B cell (primary cell): ENCODE results near the gene CLK1. TPM values are rescaled to one million over a fixed set of nuclear protein-coding genes. Genes with fewer than 3 reads are reported as not detected.

Experiments used
- ATAC-seq: fragments of 200-7000 bp; cut with Tn5 transposase; one replicate; pipeline ENCODE4 v1.10.0; 2021; ENCODE audit warnings: low read depth, mild to moderate bottlenecking, moderate number of reproducible peaks, moderate library complexity
- CTCF ChIA-PET: fragments of 350-600 bp; sonication (Branson Sonifier 250); formaldehyde crosslinking; loops from one replicate; lab custom pipeline; 2021; ENCODE audit warnings: antibody characterized with exemption, inconsistent platforms; lab: Charles Lee
- POLR2A ChIA-PET: fragments of 350-600 bp; sonication (Branson Sonifier 250); formaldehyde crosslinking; loops from one replicate; lab custom pipeline; 2021; ENCODE audit warnings: antibody characterized with exemption; lab: Charles Lee
- DNase-seq: peaks from one replicate; pipeline ENCODE4 v3.0.0; 2013
- H2AFZ ChIP-seq: 2 replicates; pipeline ENCODE4 v1.6.1; 2012; ENCODE audit warnings: mild to moderate bottlenecking, low read depth, low read length; ENCODE audit not compliant: insufficient read depth, poor library complexity, severe bottlenecking
- H3K27ac ChIP-seq, 2 donors: 1 replicate in 1 of 2; 2 replicates in 1 of 2; pipeline ENCODE4 v1.5.1; 2012 to 2013; ENCODE audit warnings: low read length in 2 of 2, mild to moderate bottlenecking in 2 of 2, moderate library complexity in 1 of 2
- H3K27me3 ChIP-seq, 4 experiments: fragments of 200-600 bp in 1 of 4; sonication (generic) in 1 of 4; replicated peaks in 1 of 4; 1 replicate in 2 of 4; 2 replicates in 2 of 4; pipeline versions ENCODE4 v1.6.1 to v1.7.0; 2013 to 2016; ENCODE audit warnings: low read length in 3 of 4, mild to moderate bottlenecking in 2 of 4, mixed read lengths in 1 of 4, moderate library complexity in 1 of 4; ENCODE audit not compliant: insufficient read depth in 4 of 4, control insufficient read depth in 3 of 4; ENCODE audit errors: control extremely low read depth in 1 of 4
- H3K36me3 ChIP-seq, 2 experiments: replicated peaks in 1 of 2; 1 replicate in 1 of 2; 2 replicates in 1 of 2; pipeline versions ENCODE4 v1.6.1 to v1.7.1; 2013; ENCODE audit warnings: low read length in 1 of 2; ENCODE audit not compliant: insufficient read depth in 2 of 2, control insufficient read depth in 1 of 2; ENCODE audit errors: control extremely low read depth in 1 of 2, extremely low read depth in 1 of 2
- H3K4me1 ChIP-seq, 2 donors: fragments of 200-600 bp in 1 of 2; sonication (generic) in 1 of 2; 1 replicate in 1 of 2; 2 replicates in 1 of 2; pipeline versions ENCODE4 v1.5.1 to v1.6.1; 2013 to 2017; ENCODE audit warnings: low read length in 2 of 2; ENCODE audit not compliant: control insufficient read depth in 2 of 2, insufficient read depth in 2 of 2
- H3K4me2 ChIP-seq: replicated peaks from 2 replicates; pipeline ENCODE3; 2012; ENCODE audit warnings: mild to moderate bottlenecking, low read depth, low read length; ENCODE audit not compliant: poor library complexity, severe bottlenecking
- H3K4me3 ChIP-seq, 5 experiments: fragments of 200-600 bp in 1 of 5; sonication (generic) in 1 of 5; 1 replicate in 3 of 5; 2 replicates in 2 of 5; pipeline versions ENCODE4 v1.5.1 to v1.7.0; 2011 to 2016; ENCODE audit warnings: low read length in 4 of 5, mild to moderate bottlenecking in 4 of 5, low read depth in 2 of 5, control low read depth in 1 of 5, moderate library complexity in 1 of 5; ENCODE audit not compliant: insufficient read depth in 1 of 5; ENCODE audit errors: control extremely low read depth in 1 of 5, extremely low read depth in 1 of 5
- H3K79me2 ChIP-seq: fragments of 200-600 bp; sonication (generic); one replicate; pipeline ENCODE4 v1.6.0; 2016; ENCODE audit warnings: low read length; ENCODE audit not compliant: control insufficient read depth, insufficient read depth
- H3K9ac ChIP-seq: fragments of 200-600 bp; sonication (generic); 2 replicates; pipeline ENCODE4 v1.6.1; 2017; ENCODE audit warnings: mild to moderate bottlenecking, low read length, moderate library complexity
- H3K9me3 ChIP-seq, 3 donors: one replicate each; pipeline versions ENCODE4 v1.6.1 to v1.7.1; 2013; ENCODE audit warnings: low read length in 2 of 3; ENCODE audit not compliant: control insufficient read depth in 2 of 3, insufficient read depth in 1 of 3; ENCODE audit errors: control extremely low read depth in 1 of 3
- H4K20me1 ChIP-seq: 2 replicates; pipeline ENCODE4 v1.6.0; 2012; ENCODE audit warnings: mild to moderate bottlenecking, low read length; ENCODE audit not compliant: insufficient read depth, control insufficient read depth, poor library complexity, severe bottlenecking
- H3K27ac Mint-ChIP-seq: one replicate; pipeline ENCODE4 v1.8.0; 2021; ENCODE audit warnings: mixed read lengths
- H3K27me3 Mint-ChIP-seq: one replicate; pipeline ENCODE4 v1.8.0; 2021; ENCODE audit warnings: mixed read lengths
- H3K4me1 Mint-ChIP-seq: one replicate; pipeline ENCODE4 v1.8.0; 2021; ENCODE audit warnings: mixed read lengths
- H3K4me3 Mint-ChIP-seq: one replicate; pipeline ENCODE4 v1.8.0; 2021; ENCODE audit warnings: mixed read lengths
- H3K9me3 Mint-ChIP-seq: one replicate; pipeline ENCODE4 v1.8.0; 2022; ENCODE audit warnings: mixed read lengths; ENCODE audit not compliant: insufficient read depth
- CTCF ChIP-seq: fragments of 200-600 bp; IDR thresholded peaks from one replicate; pipeline ENCODE4 v1.8.0; 2022; ENCODE audit warnings: antibody characterized with exemption, mild to moderate bottlenecking
- EZH2 ChIP-seq: IDR thresholded peaks from 2 replicates; pipeline ENCODE4 v1.6.1; 2012; ENCODE audit warnings: borderline replicate concordance, low read depth, mild to moderate bottlenecking, moderate library complexity, low read length; ENCODE audit not compliant: insufficient read depth, poor library complexity, severe bottlenecking
- WGBS: methylation state at CpG from one replicate; pipeline ENCODE4 v1.1.5; 2013; ENCODE audit warnings: missing lambda C conversion rate; ENCODE audit not compliant: insufficient coverage; 5-methylcytosine and 5-hydroxymethylcytosine counted together
- intact Hi-C: fragments of 100-400 bp; cut with micrococcal nuclease; formaldehyde crosslinking; loops from one replicate; pipeline ENCODE4 v1.10.0; 2022
- polyA plus RNA-seq: library from polyadenylated mRNA; depleted of rRNA; stranded (reverse); fragments of >200 nt; gene quantifications from 2 replicates; pipeline ENCODE4 v1.2.3, GENCODE V29; 2012
- total RNA-seq, 2 donors: library from RNA; stranded (reverse); fragments of 120-200 nt in 1 of 2; gene quantifications; 1 replicate in 1 of 2; 2 replicates in 1 of 2; pipeline versions ENCODE4 v1.2.3 to v1.2.4, GENCODE V29; 2013 to 2022

Gene CLK1
- total and polyA plus RNA-seq, 2 donors (not counting 1 experiment from before 2014, with no cell fraction given) = 396 to 579 TPM

DNA sequence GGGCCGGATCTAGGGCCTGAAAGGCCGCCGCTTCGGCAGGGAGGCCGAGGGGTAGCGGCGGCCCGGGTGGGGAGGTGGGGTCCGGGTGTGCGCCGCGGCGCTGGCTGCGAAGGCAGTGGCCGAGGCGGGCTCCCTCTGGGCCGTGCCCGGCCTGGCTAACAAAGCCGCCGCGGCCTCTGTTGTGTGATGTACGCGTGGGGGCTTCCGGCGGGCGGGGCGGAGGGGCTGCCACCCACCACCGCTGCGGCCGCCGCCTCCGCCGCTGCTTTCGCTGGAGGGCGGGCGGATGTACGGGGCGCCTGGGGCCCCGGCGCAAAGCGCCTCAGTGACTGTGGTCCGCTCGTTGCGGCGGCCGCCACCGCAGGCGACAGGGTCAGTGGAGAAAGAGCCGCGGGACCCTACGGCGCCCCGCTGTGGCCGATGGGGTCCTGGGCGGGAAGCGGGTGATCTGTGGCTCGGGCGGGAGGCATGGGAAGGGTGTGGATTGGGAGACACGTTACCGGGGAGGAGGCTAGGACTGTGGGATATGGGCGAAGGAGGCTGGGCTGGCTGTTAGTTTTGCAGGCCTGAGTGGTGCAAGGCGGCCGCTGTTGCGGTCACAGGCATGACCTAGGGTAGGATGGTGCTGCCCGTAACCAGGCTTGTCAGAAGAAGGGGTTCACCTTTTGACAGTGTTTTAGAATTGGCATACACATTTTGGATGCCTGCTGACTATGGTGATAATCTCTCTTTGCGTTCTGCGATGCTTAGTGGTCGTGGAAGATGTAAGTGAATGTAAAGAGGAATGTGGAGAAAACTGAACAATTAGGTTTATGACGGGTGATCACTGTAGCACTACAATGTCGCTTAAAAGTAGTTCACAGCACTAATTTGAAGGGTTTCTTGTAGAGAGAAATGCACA is 52.1 kb downstream of the CLK1 start:
- Histone ChIP-seq H3K36me3 (peaks cover 26 to 44% of the 10 kb centered on the region in 2 experiments), H3K27me3 (no peaks in the 10 kb centered on the region), H3K79me2 (peaks cover 33% of the 10 kb centered on the region), H3K9ac (peak overlapping the region; percentile 96), H3K4me1 (peaks cover 19 to 24% of the 10 kb centered on the region in 2 donors), H4K20me1 (peaks cover 36% of the 10 kb centered on the region), H3K27ac (peak overlapping the region; percentile 99), H3K4me3 (peak overlapping the region; percentile 75 to 93 (median 92)), H3K9me3 (no peaks in the 10 kb centered on the region), H2AFZ (peak overlapping the region; percentile 91), H3K4me2 (peak overlapping the region; percentile 79)
- TF ChIP-seq EZH2 (no peak), CTCF (peak; percentile 54)
- H3K9me3 Mint-ChIP-seq = no peaks in the 10 kb centered on the region
- peak overlapping the region; percentile 99 for H3K27ac Mint-ChIP-seq
- no peaks in the 10 kb centered on the region for H3K27me3 Mint-ChIP-seq
- ChIA-PET POLR2A (interaction anchor here (1.0 to 1.6 kb wide), 3 partner anchors 52 to 304 kb away, joined by 3 to 24 read pairs (median 9); partner anchors contain the start of genes CFLAR and CLK1), CTCF (interaction anchor here (2.5 kb wide), 1 partner anchor 99 kb away, joined by 11 read pairs; no protein-coding TSS in a partner anchor)
- ATAC-seq (peak; percentile 25), DNase-seq (no peak)
- under 1% methylated on average over 70 of the region's 70 CpGs for WGBS
- peak overlapping the region; percentile 94 for H3K4me3 Mint-ChIP-seq
- intact Hi-C loops = loop anchor here (2.0 to 10.0 kb wide), 6 partner anchors 235 to 1565 kb away; partner anchors contain the start of genes BMPR2, CFLAR, FZD7 and HYCC2
- H3K4me1 Mint-ChIP-seq = peaks cover 39% of the 10 kb centered on the region
